Measurements from ENCODE around the gene VEGFB. TPM values are rescaled to one million over a fixed set of nuclear protein-coding genes. Genes with fewer than 3 reads are reported as not detected.

The VEGFB gene
- total and polyA plus RNA-seq, 12 donors = 158 to 353 (median 277) TPM

DNA sequence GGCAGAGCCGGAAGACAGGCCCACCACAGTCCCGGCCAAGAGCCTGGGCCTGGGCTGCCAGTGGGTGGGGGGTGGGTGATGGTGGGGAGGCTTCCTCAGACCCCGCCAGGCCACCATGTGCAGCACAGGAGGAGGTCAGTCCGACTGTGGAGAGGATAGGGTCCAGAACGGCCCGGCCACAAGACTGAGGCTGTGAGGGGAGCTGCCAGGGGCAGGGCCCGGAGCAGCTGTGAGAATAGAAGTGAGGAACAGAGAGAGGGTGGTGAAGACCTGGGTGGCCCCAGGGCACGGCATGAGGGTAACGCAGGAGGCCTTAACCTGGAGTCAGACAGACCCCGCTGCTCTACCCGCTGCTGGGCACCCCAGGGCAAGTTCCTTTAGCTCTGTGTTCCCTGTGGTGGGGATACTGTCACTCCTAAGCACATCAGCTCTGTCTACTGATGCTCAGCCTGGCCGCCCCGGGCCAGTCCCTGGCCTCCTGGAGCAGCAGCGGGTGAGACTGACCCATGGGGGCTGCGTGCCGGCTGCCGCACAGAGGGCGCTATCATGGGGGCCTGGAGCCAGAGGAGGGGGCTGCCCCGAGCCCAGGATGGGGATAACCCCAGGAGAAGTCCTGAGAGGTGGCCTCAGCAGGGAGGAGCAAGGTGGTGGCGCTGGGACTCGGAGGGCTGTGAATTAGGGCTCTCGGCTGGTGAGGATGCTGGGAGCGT, 26.1 kb upstream of the VEGFB start:
- ATAC-seq (peak in 4 of 8 donors; percentile 1 to 15 (median 3)), DNase-seq (no peak)
- 75 to 85% methylated on average over 23 of the region's 23 CpGs for WGBS, 2 donors
- TF ChIP-seq, protein P1, sequence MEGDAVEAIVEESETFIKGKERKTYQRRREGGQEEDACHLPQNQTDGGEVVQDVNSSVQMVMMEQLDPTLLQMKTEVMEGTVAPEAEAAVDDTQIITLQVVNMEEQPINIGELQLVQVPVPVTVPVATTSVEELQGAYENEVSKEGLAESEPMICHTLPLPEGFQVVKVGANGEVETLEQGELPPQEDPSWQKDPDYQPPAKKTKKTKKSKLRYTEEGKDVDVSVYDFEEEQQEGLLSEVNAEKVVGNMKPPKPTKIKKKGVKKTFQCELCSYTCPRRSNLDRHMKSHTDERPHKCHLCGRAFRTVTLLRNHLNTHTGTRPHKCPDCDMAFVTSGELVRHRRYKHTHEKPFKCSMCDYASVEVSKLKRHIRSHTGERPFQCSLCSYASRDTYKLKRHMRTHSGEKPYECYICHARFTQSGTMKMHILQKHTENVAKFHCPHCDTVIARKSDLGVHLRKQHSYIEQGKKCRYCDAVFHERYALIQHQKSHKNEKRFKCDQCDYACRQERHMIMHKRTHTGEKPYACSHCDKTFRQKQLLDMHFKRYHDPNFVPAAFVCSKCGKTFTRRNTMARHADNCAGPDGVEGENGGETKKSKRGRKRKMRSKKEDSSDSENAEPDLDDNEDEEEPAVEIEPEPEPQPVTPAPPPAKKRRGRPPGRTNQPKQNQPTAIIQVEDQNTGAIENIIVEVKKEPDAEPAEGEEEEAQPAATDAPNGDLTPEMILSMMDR (IDR thresholded peaks at IDR 0.05) = no peak
- H3K4me3 ChIP-seq = peak overlapping the region in 9 of 10 donors; percentile 28 to 76 (median 51)
- peak overlapping the region; percentile 82 to 99 (median 91) for H3K27ac ChIP-seq
- H3K36me3 ChIP-seq = peaks cover 0 to 72% (median 18%) of the 10 kb centered on the region in 9 donors
- H3K4me1 ChIP-seq = peaks cover 7 to 55% (median 39%) of the 10 kb centered on the region in 9 donors
- H3K9me3 ChIP-seq = no peaks in the 10 kb centered on the region
- H3K27me3 ChIP-seq = no peaks in the 10 kb centered on the region
- intact Hi-C loops (cut with DNase I) = loop anchor here in 3 of 10 donors (5.0 kb wide), 2 partner anchors 89 to 94 kb away; partner anchors contain the start of gene CATSPERZ (in 1 of the 3)

GRCh38 chr11:64208796-64209562, 25.4 kb upstream of the VEGFB start:
- DNase-seq = no peak
- 83 to 88% methylated on average over 18 of the region's 18 CpGs for WGBS, 2 donors
- intact Hi-C loops (cut with DNase I) = loop anchor here in 3 of 10 donors (5.0 kb wide), 2 partner anchors 88 to 93 kb away; partner anchors contain the start of gene CATSPERZ (in 1 of the 3)
- peaks cover 7 to 55% (median 39%) of the 10 kb centered on the region in 9 donors for H3K4me1 ChIP-seq
- H3K4me3 ChIP-seq = peak overlapping the region in 1 of 10 donors; percentile 76
- TF ChIP-seq, protein P1 (IDR thresholded peaks at IDR 0.05) = no peak
- H3K36me3 ChIP-seq = peaks cover 0 to 71% (median 11%) of the 10 kb centered on the region in 9 donors
- ATAC-seq = no peak
- H3K27me3 ChIP-seq = no peaks in the 10 kb centered on the region
- H3K9me3 ChIP-seq = no peaks in the 10 kb centered on the region
- H3K27ac ChIP-seq = peak overlapping the region in 8 of 10 donors; percentile 84 to 99 (median 92)

GRCh38 chr11:64209563-64209843, 24.9 kb upstream of the VEGFB start:
- WGBS, 2 donors = 86 to 93% methylated on average over 8 of the region's 8 CpGs
- Histone ChIP-seq H3K27me3 (no peaks in the 10 kb centered on the region), H3K27ac (peak overlapping the region in 1 of 10 donors; percentile 93), H3K9me3 (no peaks in the 10 kb centered on the region), H3K4me3 (no peak overlapping the region), H3K4me1 (peaks cover 7 to 50% (median 35%) of the 10 kb centered on the region in 9 donors), H3K36me3 (peaks cover 0 to 71% (median 8%) of the 10 kb centered on the region in 9 donors)
- no peak for ATAC-seq
- no peak for DNase-seq
- intact Hi-C loops (cut with DNase I) = loop anchor here in 3 of 10 donors (5.0 kb wide), 2 partner anchors 88 to 93 kb away; partner anchors contain the start of gene CATSPERZ (in 1 of the 3)
- TF ChIP-seq, protein P1 (IDR thresholded peaks at IDR 0.05) = no peak

GRCh38 chr11:64210301-64211020, 23.9 kb upstream of the VEGFB start:
- intact Hi-C loops (cut with DNase I) = no loop called here
- TF ChIP-seq, protein P1 (IDR thresholded peaks at IDR 0.05) = no peak
- Histone ChIP-seq H3K4me1 (peaks cover 4 to 41% (median 27%) of the 10 kb centered on the region in 9 donors), H3K9me3 (no peaks in the 10 kb centered on the region), H3K27ac (no peak overlapping the region), H3K4me3 (no peak overlapping the region), H3K27me3 (no peaks in the 10 kb centered on the region), H3K36me3 (peaks cover 0 to 71% (median 8%) of the 10 kb centered on the region in 9 donors)
- ATAC-seq (no peak), DNase-seq (no peak)
- 95% methylated on average over 23 to 24 of the region's 24 CpGs for whole genome bisulfite sequencing, 2 donors

All from heart right ventricle (tissue), 16 donors.